ENCODE data around the gene EML5. TPM values are rescaled to one million over a fixed set of nuclear protein-coding genes. Genes with fewer than 3 reads are reported as not detected.

EML5 gene
- total RNA-seq, 3 donors from 2014 or later (not counting 1 experiment from before 2014, with no cell fraction given), result 0.68 to 1.3 (median 1.0) TPM

DNA sequence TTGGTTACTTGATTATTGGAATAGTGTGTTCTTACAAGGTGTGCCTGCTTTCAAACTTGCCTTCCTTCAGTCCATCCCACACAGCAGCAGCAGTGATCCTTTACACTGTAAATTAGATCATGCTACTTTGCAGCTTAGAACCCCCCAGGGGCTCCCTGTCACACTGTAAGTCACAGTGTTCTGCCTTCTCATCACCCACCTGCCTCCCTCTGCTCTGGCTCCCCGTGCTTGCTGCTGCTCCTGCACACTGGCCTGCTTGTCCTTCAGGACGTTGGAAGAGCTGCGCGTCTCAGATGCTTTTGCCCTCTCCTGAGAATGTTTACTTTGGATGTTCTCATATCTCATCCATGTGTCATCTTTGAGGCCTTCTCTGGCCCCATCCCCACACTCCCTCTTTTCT, 202.6 kb downstream of the EML5 start:
- H3K27ac ChIP-seq (ENCODE audit: low read length), result no peak overlapping the region
- no peaks in the 10 kb centered on the region for H3K27me3 ChIP-seq (ENCODE audit: control insufficient read depth, insufficient read depth, low read length)
- no peak overlapping the region for H3K4me3 Mint-ChIP-seq
- TF ChIP-seq, protein P1, sequence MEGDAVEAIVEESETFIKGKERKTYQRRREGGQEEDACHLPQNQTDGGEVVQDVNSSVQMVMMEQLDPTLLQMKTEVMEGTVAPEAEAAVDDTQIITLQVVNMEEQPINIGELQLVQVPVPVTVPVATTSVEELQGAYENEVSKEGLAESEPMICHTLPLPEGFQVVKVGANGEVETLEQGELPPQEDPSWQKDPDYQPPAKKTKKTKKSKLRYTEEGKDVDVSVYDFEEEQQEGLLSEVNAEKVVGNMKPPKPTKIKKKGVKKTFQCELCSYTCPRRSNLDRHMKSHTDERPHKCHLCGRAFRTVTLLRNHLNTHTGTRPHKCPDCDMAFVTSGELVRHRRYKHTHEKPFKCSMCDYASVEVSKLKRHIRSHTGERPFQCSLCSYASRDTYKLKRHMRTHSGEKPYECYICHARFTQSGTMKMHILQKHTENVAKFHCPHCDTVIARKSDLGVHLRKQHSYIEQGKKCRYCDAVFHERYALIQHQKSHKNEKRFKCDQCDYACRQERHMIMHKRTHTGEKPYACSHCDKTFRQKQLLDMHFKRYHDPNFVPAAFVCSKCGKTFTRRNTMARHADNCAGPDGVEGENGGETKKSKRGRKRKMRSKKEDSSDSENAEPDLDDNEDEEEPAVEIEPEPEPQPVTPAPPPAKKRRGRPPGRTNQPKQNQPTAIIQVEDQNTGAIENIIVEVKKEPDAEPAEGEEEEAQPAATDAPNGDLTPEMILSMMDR (IDR thresholded peaks at IDR 0.05), result no peak
- H3K4me1 Mint-ChIP-seq, result peaks cover 0 to 5% of the 10 kb centered on the region in 2 donors
- 98% methylated on average over 4 of the region's 4 CpGs for whole genome bisulfite sequencing (ENCODE audit: insufficient coverage)
- no peaks in the 10 kb centered on the region for H3K4me1 ChIP-seq (ENCODE audit: control insufficient read depth, insufficient read depth, low read length)
- DNase-seq (no peak), ATAC-seq (no peak)
- H3K27ac Mint-ChIP-seq, result no peak overlapping the region
- intact Hi-C loops (cut with micrococcal nuclease), result no loop called here
- H3K4me3 ChIP-seq (ENCODE audit: low read length), result no peak overlapping the region
- peaks cover 32% of the 10 kb centered on the region for H3K36me3 ChIP-seq (ENCODE audit: control insufficient read depth, insufficient read depth, low read length)
- peaks cover 12% of the 10 kb centered on the region for H3K36me3 Mint-ChIP-seq
- H3K9me3 ChIP-seq (ENCODE audit: control insufficient read depth, insufficient read depth, low read length), result no peaks in the 10 kb centered on the region
- no peaks in the 10 kb centered on the region for H3K27me3 Mint-ChIP-seq (ENCODE audit: low read depth in 2 of 2)
- no peaks in the 10 kb centered on the region for H3K9me3 Mint-ChIP-seq

DNA sequence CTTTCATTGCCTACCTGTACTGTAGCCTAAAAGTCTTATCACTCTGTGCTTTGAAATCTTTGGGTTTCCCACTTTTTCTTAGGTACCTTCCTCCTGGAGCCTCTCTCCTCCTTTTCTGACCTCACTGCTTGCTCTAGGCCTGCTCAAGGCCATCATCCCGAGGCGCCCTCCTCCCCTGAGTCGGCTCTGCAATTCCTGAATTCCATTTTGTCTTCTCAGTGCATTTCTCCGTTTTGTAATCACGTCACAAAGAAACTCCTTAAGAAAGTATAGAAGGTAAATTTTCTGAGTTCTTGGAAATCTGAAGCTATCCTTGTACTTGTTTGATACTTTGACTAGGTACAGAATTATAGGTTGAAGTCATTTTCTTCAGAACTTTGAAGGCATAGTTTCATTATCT, 204.7 kb downstream of the EML5 start:
- Histone ChIP-seq H3K27me3 (ENCODE audit: control insufficient read depth, insufficient read depth, low read length) (no peaks in the 10 kb centered on the region), H3K4me3 (ENCODE audit: low read length) (no peak overlapping the region), H3K4me1 (ENCODE audit: control insufficient read depth, insufficient read depth, low read length) (no peaks in the 10 kb centered on the region), H3K36me3 (ENCODE audit: control insufficient read depth, insufficient read depth, low read length) (peaks cover 32% of the 10 kb centered on the region), H3K27ac (ENCODE audit: low read length) (no peak overlapping the region), H3K9me3 (ENCODE audit: control insufficient read depth, insufficient read depth, low read length) (no peaks in the 10 kb centered on the region)
- Mint-ChIP-seq H3K27ac (no peak overlapping the region), H3K4me1 (peaks cover 0 to 5% of the 10 kb centered on the region in 2 donors), H3K4me3 (no peak overlapping the region), H3K36me3 (peaks cover 12% of the 10 kb centered on the region), H3K9me3 (no peaks in the 10 kb centered on the region), H3K27me3 (ENCODE audit: low read depth in 2 of 2) (no peaks in the 10 kb centered on the region)
- WGBS (ENCODE audit: insufficient coverage), result 100% methylated on average over 5 of the region's 5 CpGs
- intact Hi-C loops (cut with micrococcal nuclease), result no loop called here
- DNase-seq, result no peak
- TF ChIP-seq, protein P1 (IDR thresholded peaks at IDR 0.05), result no peak
- ATAC-seq, result no peak

- Mint-ChIP-seq H3K27ac (no peak overlapping the region), H3K36me3 (peaks cover 20% of the 10 kb centered on the region), H3K9me3 (no peaks in the 10 kb centered on the region), H3K4me1 (peaks cover 0 to 9% of the 10 kb centered on the region in 2 donors), H3K4me3 (no peak overlapping the region), H3K27me3 (ENCODE audit: low read depth in 2 of 2) (no peaks in the 10 kb centered on the region)
- intact Hi-C loops (cut with micrococcal nuclease), result no loop called here
- H3K4me3 ChIP-seq (ENCODE audit: low read length), result no peak overlapping the region
- no peaks in the 10 kb centered on the region for H3K9me3 ChIP-seq (ENCODE audit: control insufficient read depth, insufficient read depth, low read length)
- no peak for DNase-seq
- H3K27me3 ChIP-seq (ENCODE audit: control insufficient read depth, insufficient read depth, low read length), result no peaks in the 10 kb centered on the region
- whole genome bisulfite sequencing (ENCODE audit: insufficient coverage), result 100% methylated on average over 2 of the region's 3 CpGs
- H3K4me1 ChIP-seq (ENCODE audit: control insufficient read depth, insufficient read depth, low read length), result no peaks in the 10 kb centered on the region
- TF ChIP-seq, protein P1 (IDR thresholded peaks at IDR 0.05), result no peak
- no peak for ATAC-seq
- peaks cover 35% of the 10 kb centered on the region for H3K36me3 ChIP-seq (ENCODE audit: control insufficient read depth, insufficient read depth, low read length)
- no peak overlapping the region for H3K27ac ChIP-seq (ENCODE audit: low read length)
These were observed 208.3 kb downstream of the EML5 start for GRCh38 chr14:88584451-88584850.

GRCh38 chr14:88576222-88576621, 216.5 kb downstream of the EML5 start:
- no peak for ATAC-seq
- TF ChIP-seq, protein P1 (IDR thresholded peaks at IDR 0.05), result no peak
- Histone ChIP-seq H3K27ac (ENCODE audit: low read length) (no peak overlapping the region), H3K4me3 (ENCODE audit: low read length) (no peak overlapping the region), H3K9me3 (ENCODE audit: control insufficient read depth, insufficient read depth, low read length) (no peaks in the 10 kb centered on the region), H3K36me3 (ENCODE audit: control insufficient read depth, insufficient read depth, low read length) (peaks cover 76% of the 10 kb centered on the region), H3K4me1 (ENCODE audit: control insufficient read depth, insufficient read depth, low read length) (no peaks in the 10 kb centered on the region), H3K27me3 (ENCODE audit: control insufficient read depth, insufficient read depth, low read length) (no peaks in the 10 kb centered on the region)
- H3K4me1 Mint-ChIP-seq, result no peaks in the 10 kb centered on the region
- H3K36me3 Mint-ChIP-seq, result peaks cover 29% of the 10 kb centered on the region
- no peaks in the 10 kb centered on the region for H3K27me3 Mint-ChIP-seq (ENCODE audit: low read depth in 2 of 2)
- intact Hi-C loops (cut with micrococcal nuclease), result no loop called here
- no peak for DNase-seq
- H3K27ac Mint-ChIP-seq, result no peak overlapping the region
- H3K4me3 Mint-ChIP-seq, result no peak overlapping the region
- H3K9me3 Mint-ChIP-seq, result no peaks in the 10 kb centered on the region
- 99% methylated on average over 5 of the region's 5 CpGs for WGBS (ENCODE audit: insufficient coverage)
